ENCODE data around the gene KCTD15. TPM values are rescaled to one million over a fixed set of nuclear protein-coding genes. Genes with fewer than 3 reads are reported as not detected.

The KCTD15 gene
- total and polyA plus RNA-seq, 2 donors (not counting 3 experiments of a cell fraction or from before 2014, with no cell fraction given): 49.5 to 51.8 TPM

- dilution Hi-C loops (cut with MboI; ENCODE audit: extremely low pct_ligation_motif_present, low sequenced_read_pairs): no loop called here
- Histone ChIP-seq H3K9me1 (replicated peaks; ENCODE audit: control insufficient read depth, extremely low read depth, insufficient read depth, low read length) (no peaks in the 10 kb centered on the region), H3K36me3 (ENCODE audit: control insufficient read depth in 2 of 2, extremely low read depth in 1 of 2, insufficient read depth in 2 of 2, low read length in 2 of 2) (no peaks in the 10 kb centered on the region), H3K79me2 (ENCODE audit: control insufficient read depth, insufficient read depth, low read length) (no peaks in the 10 kb centered on the region), H3K4me2 (ENCODE audit: insufficient read depth, low read length) (no peak overlapping the region), H2AFZ (ENCODE audit: low read depth, low read length) (no peak overlapping the region), H3K27ac (ENCODE audit: insufficient read depth, low read depth, low read length) (no peak overlapping the region), H3K27me3 (ENCODE audit: control insufficient read depth in 2 of 2, insufficient read depth in 2 of 2, low read length in 2 of 2) (no peaks in the 10 kb centered on the region), H3K4me1 (ENCODE audit: control insufficient read depth, extremely low read depth, insufficient read depth, low read length) (no peaks in the 10 kb centered on the region), H3K9ac (replicated peaks; ENCODE audit: extremely low read depth, insufficient read depth, low read length) (no peak overlapping the region), H4K20me1 (replicated peaks; ENCODE audit: control insufficient read depth, extremely low read depth, insufficient read depth, low read length) (no peaks in the 10 kb centered on the region), H3K9me3 (replicated peaks; ENCODE audit: control insufficient read depth, insufficient read depth, low read length) (no peaks in the 10 kb centered on the region), H3K4me3 (replicated peaks in 1 of 3; ENCODE audit: insufficient read depth in 1 of 3, low read depth in 1 of 3, low read length in 3 of 3) (no peak overlapping the region)
- TF ChIP-seq MAX (IDR thresholded peaks at IDR 0.05; ENCODE audit: insufficient read depth, insufficient read length): no peak
- no peak for TF ChIP-seq POLR2A (IDR thresholded peaks at IDR 0.05; ENCODE audit: low read depth, low read length)
- no peak for TF ChIP-seq FOS (IDR thresholded peaks at IDR 0.05; ENCODE audit: borderline replicate concordance, insufficient read depth, low read length)
- no peak for TF ChIP-seq JUN (IDR thresholded peaks at IDR 0.05; ENCODE audit: borderline replicate concordance, insufficient read depth, insufficient read length, low read depth)
- no peak for TF ChIP-seq GATA2 (IDR thresholded peaks at IDR 0.05; ENCODE audit: insufficient read depth, insufficient read length, low read depth, low read length)
- TF ChIP-seq, protein P1, sequence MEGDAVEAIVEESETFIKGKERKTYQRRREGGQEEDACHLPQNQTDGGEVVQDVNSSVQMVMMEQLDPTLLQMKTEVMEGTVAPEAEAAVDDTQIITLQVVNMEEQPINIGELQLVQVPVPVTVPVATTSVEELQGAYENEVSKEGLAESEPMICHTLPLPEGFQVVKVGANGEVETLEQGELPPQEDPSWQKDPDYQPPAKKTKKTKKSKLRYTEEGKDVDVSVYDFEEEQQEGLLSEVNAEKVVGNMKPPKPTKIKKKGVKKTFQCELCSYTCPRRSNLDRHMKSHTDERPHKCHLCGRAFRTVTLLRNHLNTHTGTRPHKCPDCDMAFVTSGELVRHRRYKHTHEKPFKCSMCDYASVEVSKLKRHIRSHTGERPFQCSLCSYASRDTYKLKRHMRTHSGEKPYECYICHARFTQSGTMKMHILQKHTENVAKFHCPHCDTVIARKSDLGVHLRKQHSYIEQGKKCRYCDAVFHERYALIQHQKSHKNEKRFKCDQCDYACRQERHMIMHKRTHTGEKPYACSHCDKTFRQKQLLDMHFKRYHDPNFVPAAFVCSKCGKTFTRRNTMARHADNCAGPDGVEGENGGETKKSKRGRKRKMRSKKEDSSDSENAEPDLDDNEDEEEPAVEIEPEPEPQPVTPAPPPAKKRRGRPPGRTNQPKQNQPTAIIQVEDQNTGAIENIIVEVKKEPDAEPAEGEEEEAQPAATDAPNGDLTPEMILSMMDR (IDR thresholded peaks at IDR 0.05; ENCODE audit: extremely low read depth in 1 of 2, insufficient read depth in 1 of 2, low read depth in 1 of 2, low read length in 2 of 2): no peak
- no peak for TF ChIP-seq POLR2AphosphoS5 (IDR thresholded peaks at IDR 0.05; ENCODE audit: insufficient read depth, low read depth, low read length)
- TF ChIP-seq MYC (IDR thresholded peaks at IDR 0.05; ENCODE audit: low read depth, low read length): no peak
- TF ChIP-seq EZH2 (IDR thresholded peaks at IDR 0.05; ENCODE audit: borderline replicate concordance, low read depth, low read length, severe bottlenecking): no peak
- ChIA-PET POLR2A (no interaction called here), CTCF (interaction anchor here (1.6 to 8.7 kb wide), 6 partner anchors 324 to 628 kb away, joined by 5 to 284 read pairs (median 24); no protein-coding TSS in a partner anchor)
- no TSS peak for BruUV-seq (replicated peaks)
- DNase-seq (ENCODE audit: low read depth, low spot score) (no peak), FAIRE-seq (no peak)
- intact Hi-C loops (cut with micrococcal nuclease): no loop called here
Observed at GRCh38 chr19:33772102-33772857, 24.4 kb upstream of the KCTD15 start.
